B cell (primary cell): ENCODE measurements around the gene RARRES1.

Experiments used
- CTCF ChIP-seq: fragments of 200-600 bp; IDR thresholded peaks from one replicate; pipeline ENCODE4 v1.8.0; 2022; ENCODE audit warnings: antibody characterized with exemption, mild to moderate bottlenecking
- EZH2 ChIP-seq: IDR thresholded peaks from 2 replicates; pipeline ENCODE4 v1.6.1; 2012; ENCODE audit warnings: borderline replicate concordance, low read depth, mild to moderate bottlenecking, moderate library complexity, low read length; ENCODE audit not compliant: insufficient read depth, poor library complexity, severe bottlenecking

- TF ChIP-seq CTCF (no peak), EZH2 (no peak)
Measured at GRCh38 chr3:158702815-158703481, 29.3 kb downstream of the RARRES1 start.
